RWPE2 (cell line): ENCODE results near the gene CTBP2.

ENCODE experiments used
- ATAC-seq: fragments of 200-7000 bp; cut with Tn5 transposase; 3 replicates; pipeline ENCODE4 v1.9.1; 2021; ENCODE audit warnings: low read depth
- DNase-seq: peaks from one replicate; pipeline ENCODE4 v3.0.0-alpha.2; 2020; ENCODE audit warnings: low spot score
- H3K27ac ChIP-seq: fragments of 450-650 bp; 2 replicates; pipeline ENCODE4 v1.5.1; 2017; ENCODE audit warnings: mild to moderate bottlenecking; ENCODE audit not compliant: poor library complexity, severe bottlenecking
- H3K27me3 ChIP-seq: fragments of 250-450 bp; sonication (Bioruptor Pico); 2 replicates; pipeline ENCODE4 v1.5.1; 2021; ENCODE audit warnings: mild to moderate bottlenecking, moderate library complexity; ENCODE audit not compliant: insufficient read depth, poor library complexity, severe bottlenecking
- H3K36me3 ChIP-seq: fragments of 250-450 bp; sonication (Bioruptor Pico); 2 replicates; pipeline ENCODE4 v1.5.1; 2020; ENCODE audit warnings: low read depth, mild to moderate bottlenecking, moderate library complexity
- H3K4me1 ChIP-seq: fragments of 250-450 bp; sonication (Bioruptor Pico); 2 replicates; pipeline ENCODE4 v1.5.1; 2021; ENCODE audit warnings: mild to moderate bottlenecking, moderate library complexity; ENCODE audit not compliant: insufficient read depth, poor library complexity, severe bottlenecking
- H3K4me3 ChIP-seq: fragments of 250-450 bp; sonication (Bioruptor Pico); 2 replicates; pipeline ENCODE4 v1.5.1; 2021; ENCODE audit warnings: mild to moderate bottlenecking, moderate library complexity; ENCODE audit not compliant: severe bottlenecking
- H3K9me3 ChIP-seq: fragments of 250-450 bp; sonication (Bioruptor Pico); 2 replicates; pipeline ENCODE4 v1.5.1; 2021; ENCODE audit warnings: mild to moderate bottlenecking, moderate library complexity; ENCODE audit not compliant: severe bottlenecking
- TF ChIP-seq, protein P1 (sequence below): fragments of 450-650 bp; IDR thresholded peaks from one replicate; pipeline ENCODE4 v1.5.1; 2017; ENCODE audit warnings: mild to moderate bottlenecking, moderate library complexity; ENCODE audit not compliant: poor library complexity, severe bottlenecking

Gene CTBP2

GRCh38 chr10:125027871-125028869 is 132.2 kb downstream of the CTBP2 start:
- no peak overlapping the region for H3K4me3 ChIP-seq
- H3K36me3 ChIP-seq = peaks cover 32% of the 10 kb centered on the region
- peak overlapping the region; percentile 26 for H3K27ac ChIP-seq
- H3K9me3 ChIP-seq = no peaks in the 10 kb centered on the region
- H3K27me3 ChIP-seq = no peaks in the 10 kb centered on the region
- TF ChIP-seq, protein P1, sequence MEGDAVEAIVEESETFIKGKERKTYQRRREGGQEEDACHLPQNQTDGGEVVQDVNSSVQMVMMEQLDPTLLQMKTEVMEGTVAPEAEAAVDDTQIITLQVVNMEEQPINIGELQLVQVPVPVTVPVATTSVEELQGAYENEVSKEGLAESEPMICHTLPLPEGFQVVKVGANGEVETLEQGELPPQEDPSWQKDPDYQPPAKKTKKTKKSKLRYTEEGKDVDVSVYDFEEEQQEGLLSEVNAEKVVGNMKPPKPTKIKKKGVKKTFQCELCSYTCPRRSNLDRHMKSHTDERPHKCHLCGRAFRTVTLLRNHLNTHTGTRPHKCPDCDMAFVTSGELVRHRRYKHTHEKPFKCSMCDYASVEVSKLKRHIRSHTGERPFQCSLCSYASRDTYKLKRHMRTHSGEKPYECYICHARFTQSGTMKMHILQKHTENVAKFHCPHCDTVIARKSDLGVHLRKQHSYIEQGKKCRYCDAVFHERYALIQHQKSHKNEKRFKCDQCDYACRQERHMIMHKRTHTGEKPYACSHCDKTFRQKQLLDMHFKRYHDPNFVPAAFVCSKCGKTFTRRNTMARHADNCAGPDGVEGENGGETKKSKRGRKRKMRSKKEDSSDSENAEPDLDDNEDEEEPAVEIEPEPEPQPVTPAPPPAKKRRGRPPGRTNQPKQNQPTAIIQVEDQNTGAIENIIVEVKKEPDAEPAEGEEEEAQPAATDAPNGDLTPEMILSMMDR = no peak
- DNase-seq (no peak), ATAC-seq (peak; percentile 52; the same call in 2 of the 3 replicates)
- H3K4me1 ChIP-seq = peaks cover 14% of the 10 kb centered on the region

DNA sequence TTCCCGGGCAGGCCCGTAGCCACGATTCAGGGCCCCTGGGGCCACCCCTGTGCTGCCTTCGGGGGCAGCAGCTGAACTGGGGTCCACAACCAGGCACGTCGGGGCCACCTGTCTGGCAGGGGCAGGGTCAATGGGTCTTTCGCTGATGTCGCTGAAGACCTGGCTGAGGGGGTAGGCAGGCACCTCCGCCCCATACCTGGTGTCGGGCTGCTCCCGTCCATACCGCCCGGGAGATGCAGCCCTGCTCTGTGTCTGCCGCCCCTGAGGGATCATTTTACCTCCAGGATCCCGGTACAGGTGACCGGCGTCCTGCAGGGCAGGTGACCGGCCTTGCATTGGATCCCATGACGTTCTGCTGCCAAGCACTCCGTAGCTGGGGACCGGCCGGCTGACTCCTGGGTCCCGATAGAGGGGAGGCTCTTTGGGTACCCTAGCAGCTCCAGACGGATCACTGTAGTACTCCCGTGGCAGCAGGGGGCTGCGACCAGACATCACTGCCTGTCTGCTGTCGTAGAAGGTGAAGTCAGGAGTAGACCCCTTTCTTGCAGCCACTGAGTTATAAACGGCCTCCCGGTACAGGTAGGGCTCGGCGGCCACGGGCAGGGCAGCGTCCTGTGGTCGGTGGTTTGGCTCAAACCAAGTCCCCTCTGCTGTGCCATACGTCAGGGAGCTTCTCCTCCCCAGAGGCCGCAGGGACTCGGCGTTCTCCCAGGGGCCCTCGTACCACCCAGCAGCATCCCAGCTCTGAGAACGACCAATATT is 133.2 kb downstream of the CTBP2 start:
- ATAC-seq = no peak
- Histone ChIP-seq H3K27ac (no peak overlapping the region), H3K4me3 (no peak overlapping the region), H3K36me3 (peaks cover 31% of the 10 kb centered on the region), H3K4me1 (peaks cover 14% of the 10 kb centered on the region), H3K27me3 (no peaks in the 10 kb centered on the region), H3K9me3 (no peaks in the 10 kb centered on the region)
- TF ChIP-seq, protein P1 = no peak
- no peak for DNase-seq

GRCh38 chr10:125026036-125026931 is 134.1 kb downstream of the CTBP2 start:
- ATAC-seq (no peak), DNase-seq (no peak)
- H3K27me3 ChIP-seq = no peaks in the 10 kb centered on the region
- H3K4me3 ChIP-seq = no peak overlapping the region
- no peak overlapping the region for H3K27ac ChIP-seq
- H3K9me3 ChIP-seq = no peaks in the 10 kb centered on the region
- H3K4me1 ChIP-seq = peaks cover 14% of the 10 kb centered on the region
- H3K36me3 ChIP-seq = peaks cover 35% of the 10 kb centered on the region
- TF ChIP-seq, protein P1 = no peak

- DNase-seq (no peak), ATAC-seq (no peak)
- Histone ChIP-seq H3K27me3 (no peaks in the 10 kb centered on the region), H3K27ac (no peak overlapping the region), H3K4me1 (peaks cover 12% of the 10 kb centered on the region), H3K36me3 (peaks cover 38% of the 10 kb centered on the region), H3K9me3 (no peaks in the 10 kb centered on the region), H3K4me3 (no peak overlapping the region)
- TF ChIP-seq, protein P1 = no peak
Observed at GRCh38 chr10:125025341-125025740, 135.0 kb downstream of the CTBP2 start.
